K562 treated with DMSO at 1 percent for 48 hours (cell line): ENCODE results near the gene FASTKD2. TPM values are rescaled to one million over a fixed set of nuclear protein-coding genes. Genes with fewer than 3 reads are reported as not detected.

ENCODE experiments used
- total RNA-seq: library from RNA; unstranded; fragments of 300-600 nt; gene quantifications from 2 replicates; pipeline ENCODE4 v1.2.3, GENCODE V29; 2022; ENCODE audit warnings: low replicate concordance; ENCODE audit errors: extremely low read depth

FASTKD2 gene
- not detected in 2 replicates for total RNA-seq

DNA sequence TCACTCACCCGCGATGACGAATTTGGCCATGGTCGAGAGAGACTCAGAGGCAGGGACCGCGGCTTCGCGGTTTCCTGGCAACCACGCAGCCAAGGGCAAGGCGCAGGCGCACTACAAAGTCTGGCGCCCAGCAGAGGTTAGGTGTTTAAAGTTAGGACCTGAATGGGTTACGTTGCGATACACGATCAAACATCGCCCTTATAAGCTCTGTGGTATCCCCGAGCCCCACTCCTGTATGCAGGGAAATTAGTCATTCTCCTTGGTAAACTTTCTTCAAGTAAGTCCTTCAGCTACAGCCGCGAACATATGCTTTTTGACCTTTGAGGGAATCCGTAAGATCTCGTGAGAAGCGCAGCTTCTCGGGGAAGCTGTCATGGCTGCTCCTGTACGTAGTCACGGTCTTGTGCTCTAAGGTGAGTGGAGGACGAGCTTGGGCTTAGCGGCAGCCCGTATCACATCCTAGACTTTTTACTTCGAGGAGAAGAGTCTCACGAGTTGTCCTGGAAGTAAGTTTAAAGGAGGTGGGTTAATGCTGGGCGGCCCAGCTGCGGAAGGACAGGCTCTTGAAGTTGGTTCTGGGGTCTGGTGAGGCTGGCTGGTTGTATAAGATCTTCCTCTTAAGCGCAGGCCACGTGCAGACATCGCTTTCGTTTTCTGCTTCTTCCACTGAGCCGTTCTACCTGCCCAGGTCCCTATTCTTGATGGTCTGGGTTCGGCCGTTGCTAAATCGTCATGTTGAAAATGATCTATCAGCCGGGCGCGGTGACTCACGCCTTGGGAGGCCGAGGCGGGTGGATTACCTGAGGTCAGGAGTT is at the start of gene FASTKD2, which contains the start of gene MDH1B:
TSS of gene FASTKD2 (plus strand) at position 365 of the 815 bp plus-strand sequence. CDS start 1,088 bp downstream, outside the sequence.
TSS of gene MDH1B (minus strand) at position 87 of the 815 bp plus-strand sequence. CDS start at position 30, 57 bp downstream.

DNA sequence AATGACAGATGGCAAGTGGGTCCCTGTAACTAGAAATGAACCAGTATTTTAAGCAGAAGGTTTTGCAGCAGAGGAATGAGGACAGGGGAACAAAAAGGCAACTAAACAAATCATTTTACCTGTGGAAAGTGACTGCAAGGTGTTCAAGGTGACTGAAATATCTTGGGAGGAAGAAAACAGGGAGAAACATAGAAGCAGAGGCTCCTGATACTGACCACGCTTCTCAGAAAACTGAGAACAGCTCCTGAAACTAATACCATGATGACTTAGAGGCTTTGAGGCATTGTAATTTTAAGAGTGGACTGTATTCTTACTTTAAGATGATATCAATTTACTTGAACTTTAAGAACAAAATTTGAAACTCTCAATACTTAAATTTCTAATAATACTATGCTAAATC is 47.1 kb upstream of the FASTKD2 start, which contains the start of gene DYTN:
TSS of gene DYTN (minus strand) at position 101 of the 400 bp plus-strand sequence. CDS start 117 bp downstream, outside the sequence.

Other genes with a start within 250 kb of the FASTKD2 start
- not detected in 2 replicates for gene FAM237A, start 123.1 kb upstream of the FASTKD2 start, total RNA-seq
- not detected in 2 replicates for gene DYTN, start 47.2 kb upstream of the FASTKD2 start, total RNA-seq
- not detected in 2 replicates for gene MDH1B, start 278 bp upstream of the FASTKD2 start, total RNA-seq
- gene CPO, start 173.9 kb downstream of the FASTKD2 start, total RNA-seq: not detected in 2 replicates